ENCODE measurements around the gene IL17RE. TPM values are rescaled to one million over a fixed set of nuclear protein-coding genes. Genes with fewer than 3 reads are reported as not detected.
"Not testable (repeated sequence)": the region's sequence is repeated elsewhere in the genome, so short reads cannot be mapped to it uniquely, and the experiment has no call there.

Gene IL17RE
- total and polyA plus RNA-seq, 2 of the 13 experiments (the other 11 are each of a cell fraction or from before 2014, with no cell fraction given), result 14.5 to 24.1 TPM

GRCh38 chr3:9938966-9939365 lies 36.3 kb downstream of the IL17RE start:
- H3K9ac ChIP-seq (ENCODE audit: insufficient read depth, low read depth, low read length), result no peak overlapping the region
- in situ Hi-C loops (cut with HindIII; ENCODE audit: extremely low pct_ligation_motif_present, low pct_unique_long_range_greater_than_20kb) (no loop called here), intact Hi-C loops (cut with micrococcal nuclease; ENCODE audit: unreplicated experiment) (no loop called here)
- no TSS peak for BruUV-seq (replicated peaks)
- peaks cover 18% of the 10 kb centered on the region for H3K79me2 ChIP-seq (ENCODE audit: insufficient read depth, low read length)
- no peak overlapping the region for H2AFZ ChIP-seq (ENCODE audit: low read length)
- H3K36me3 ChIP-seq (replicated peaks in 1 of 2; ENCODE audit: control insufficient read depth in 1 of 2, insufficient read depth in 2 of 2, low read length in 2 of 2), result peaks cover 6 to 25% of the 10 kb centered on the region in 2 experiments; a peak in 4 of 5 replicates
- ChIA-PET POLR2A (no interaction called here), CTCF (ENCODE audit: low intra/inter-chr PET ratio, low total read pairs) (no interaction called here)
- no peaks in the 10 kb centered on the region for H4K20me1 ChIP-seq (ENCODE audit: insufficient read depth, low read length)
- H3K4me2 ChIP-seq (ENCODE audit: low read depth, low read length), result no peak overlapping the region
- FAIRE-seq (no peak), ATAC-seq (no peak), DNase-seq (ENCODE audit: low spot score) (no peak)
- no peak for TF ChIP-seq ARID4A (CRISPR knock-in tag; IDR thresholded peaks at IDR 0.05; ENCODE audit: borderline replicate concordance)
- no peak for TF ChIP-seq ZNF331 (CRISPR knock-in tag; IDR thresholded peaks at IDR 0.05)
- TF ChIP-seq HNRNPH1 (optimal IDR thresholded peaks at IDR 0.05; ENCODE audit: low read depth, low read length), result no peak
- no peak for TF ChIP-seq ZFP90 (CRISPR knock-in tag; IDR thresholded peaks at IDR 0.05; ENCODE audit: borderline replicate concordance)
- no peak for TF ChIP-seq SP1 (IDR thresholded peaks at IDR 0.05)
- TF ChIP-seq SP1 (CRISPR knock-in tag; IDR thresholded peaks at IDR 0.05), result no peak
- TF ChIP-seq EEA1 (CRISPR knock-in tag; IDR thresholded peaks at IDR 0.05; ENCODE audit: borderline replicate concordance), result no peak
- no peak for TF ChIP-seq DMAP1 (CRISPR knock-in tag; IDR thresholded peaks at IDR 0.05)
- TF ChIP-seq ZNF552 (CRISPR knock-in tag; IDR thresholded peaks at IDR 0.05; ENCODE audit: borderline replicate concordance), result no peak
- no peak for TF ChIP-seq ZNF282 (IDR thresholded peaks at IDR 0.05; ENCODE audit: partially characterized antibody)
- no peak for TF ChIP-seq HMGXB3 (CRISPR knock-in tag; IDR thresholded peaks at IDR 0.05; ENCODE audit: borderline replicate concordance)
- H3K27me3 ChIP-seq (ENCODE audit: control insufficient read depth in 1 of 2, insufficient read depth in 2 of 2, low read length in 2 of 2), result no peaks in the 10 kb centered on the region
- H3K4me1 ChIP-seq (ENCODE audit: insufficient read depth, low read length), result peaks cover 33% of the 10 kb centered on the region
- H3K9me3 ChIP-seq (ENCODE audit: low read length), result no peaks in the 10 kb centered on the region
- H3K4me3 ChIP-seq (replicated peaks in 1 of 3; ENCODE audit: insufficient read depth in 1 of 3, low read depth in 2 of 3, low read length in 3 of 3), result no peak overlapping the region
- 90% methylated on average over 2 of the region's 2 CpGs for WGBS (ENCODE audit: low lambda C conversion rate)
- no peak overlapping the region for H3K27ac ChIP-seq (ENCODE audit: extremely low read length, insufficient read depth, low read length)

GRCh38 chr3:9939906-9940305 lies 37.3 kb downstream of the IL17RE start:
- H2AFZ ChIP-seq (ENCODE audit: low read length); POLR2A ChIA-PET; BruUV-seq (replicated peaks); H3K27ac ChIP-seq (ENCODE audit: extremely low read length, insufficient read depth, low read length); H3K27me3 ChIP-seq (ENCODE audit: control insufficient read depth in 1 of 2, insufficient read depth in 2 of 2, low read length in 2 of 2); H3K4me2 ChIP-seq (ENCODE audit: low read depth, low read length); in situ Hi-C loops (cut with HindIII; ENCODE audit: extremely low pct_ligation_motif_present, low pct_unique_long_range_greater_than_20kb); H3K9ac ChIP-seq (ENCODE audit: insufficient read depth, low read depth, low read length); CTCF ChIA-PET (ENCODE audit: low intra/inter-chr PET ratio, low total read pairs); H4K20me1 ChIP-seq (ENCODE audit: insufficient read depth, low read length); DNase-seq (ENCODE audit: low spot score); H3K79me2 ChIP-seq (ENCODE audit: insufficient read depth, low read length); ATAC-seq; H3K9me3 ChIP-seq (ENCODE audit: low read length); H3K4me3 ChIP-seq (replicated peaks in 1 of 3; ENCODE audit: insufficient read depth in 1 of 3, low read depth in 2 of 3, low read length in 3 of 3); FAIRE-seq: not testable (repeated sequence)
- Histone ChIP-seq H3K4me1 (ENCODE audit: insufficient read depth, low read length) (peaks cover 27% of the 10 kb centered on the region), H3K36me3 (replicated peaks in 1 of 2; ENCODE audit: control insufficient read depth in 1 of 2, insufficient read depth in 2 of 2, low read length in 2 of 2) (peaks cover 6 to 28% of the 10 kb centered on the region in 2 experiments; a peak in 4 of 5 replicates)
- intact Hi-C loops (cut with micrococcal nuclease; ENCODE audit: unreplicated experiment), result loop anchor here (10.0 kb wide), 1 partner anchor 65 kb away; no protein-coding TSS in a partner anchor
- 98% methylated on average over 19 of the region's 32 CpGs for WGBS (ENCODE audit: low lambda C conversion rate)

All from HepG2 (cell line).